ENCODE results near the gene CD300H.
"Not testable (repeated sequence)": the region's sequence is repeated elsewhere in the genome, so short reads cannot be mapped to it uniquely, and the experiment has no call there.

Gene CD300H

DNA sequence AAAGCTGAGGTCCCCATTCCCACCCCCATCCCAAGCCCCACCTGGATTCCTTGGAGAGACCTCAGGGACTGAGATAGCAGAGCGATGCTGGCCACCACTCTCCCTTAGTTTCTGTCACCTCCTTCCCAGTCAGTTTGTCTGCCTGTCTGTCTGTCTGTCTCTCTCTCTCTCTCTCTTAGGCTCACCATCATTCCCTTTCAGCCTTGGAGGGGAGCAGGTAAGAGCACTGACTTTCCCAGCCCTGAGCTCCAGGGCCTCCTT, 41.9 kb downstream of the CD300H start:
- no peak for DNase-seq

DNA sequence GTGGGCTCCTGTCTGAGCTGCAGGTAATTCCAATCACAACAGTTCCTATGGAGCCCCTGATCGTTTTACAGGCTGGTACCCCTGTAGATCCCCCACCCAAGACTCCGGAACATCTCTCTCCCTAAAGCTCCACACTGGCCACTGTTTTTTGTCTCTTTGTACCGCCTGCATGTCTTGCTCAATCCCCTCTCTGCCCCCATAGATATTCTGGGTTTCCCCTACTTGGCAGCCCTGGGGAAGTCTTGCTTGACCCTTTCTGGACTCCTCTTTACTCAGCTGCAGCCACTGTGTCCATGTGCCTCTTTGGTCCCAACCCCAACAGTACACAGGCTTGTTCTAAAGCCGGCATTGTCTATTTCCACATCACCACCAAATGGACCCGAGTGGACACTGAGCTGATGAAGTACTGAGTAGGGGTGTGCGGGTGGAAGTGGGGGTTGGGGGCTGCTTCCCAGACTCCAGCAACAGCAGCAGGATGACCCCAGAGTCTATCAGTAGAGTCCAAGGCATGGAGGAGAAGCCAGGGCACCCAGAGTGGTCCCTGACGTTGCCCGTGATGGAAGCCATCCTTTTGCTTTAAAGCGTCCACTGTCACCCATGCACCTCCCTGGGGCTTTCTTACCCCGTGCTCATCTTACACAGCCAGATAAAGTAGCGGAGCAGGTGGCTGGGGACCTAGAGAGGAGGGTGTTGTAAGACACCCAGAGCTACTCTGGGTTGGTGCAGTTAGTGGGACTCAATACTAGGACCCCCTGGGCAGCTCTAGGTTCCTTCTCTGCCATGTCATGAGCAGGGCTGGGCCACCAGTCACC, 42.5 kb downstream of the CD300H start:
- no peak for DNase-seq

DNA sequence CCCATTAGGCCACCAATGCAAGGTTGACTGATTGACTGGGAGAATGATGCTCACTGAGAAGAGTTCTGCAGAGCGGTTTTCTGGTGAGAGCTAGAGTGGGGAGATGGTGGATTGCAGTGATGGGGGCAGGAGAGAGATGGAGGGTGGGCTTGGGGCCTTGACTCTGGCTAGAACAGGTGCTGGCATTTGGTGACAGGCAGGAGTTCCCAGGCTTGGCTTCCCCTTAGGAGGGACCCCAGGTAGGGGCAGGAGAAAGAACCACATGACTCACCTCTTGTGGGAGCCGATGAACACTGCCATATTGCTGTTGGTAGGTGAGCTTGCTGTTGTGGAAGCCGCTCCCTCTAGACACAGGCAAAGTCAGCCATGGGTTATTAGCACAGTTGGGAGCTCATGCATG, 44.0 kb downstream of the CD300H start:
- no peak for DNase-seq

DNA sequence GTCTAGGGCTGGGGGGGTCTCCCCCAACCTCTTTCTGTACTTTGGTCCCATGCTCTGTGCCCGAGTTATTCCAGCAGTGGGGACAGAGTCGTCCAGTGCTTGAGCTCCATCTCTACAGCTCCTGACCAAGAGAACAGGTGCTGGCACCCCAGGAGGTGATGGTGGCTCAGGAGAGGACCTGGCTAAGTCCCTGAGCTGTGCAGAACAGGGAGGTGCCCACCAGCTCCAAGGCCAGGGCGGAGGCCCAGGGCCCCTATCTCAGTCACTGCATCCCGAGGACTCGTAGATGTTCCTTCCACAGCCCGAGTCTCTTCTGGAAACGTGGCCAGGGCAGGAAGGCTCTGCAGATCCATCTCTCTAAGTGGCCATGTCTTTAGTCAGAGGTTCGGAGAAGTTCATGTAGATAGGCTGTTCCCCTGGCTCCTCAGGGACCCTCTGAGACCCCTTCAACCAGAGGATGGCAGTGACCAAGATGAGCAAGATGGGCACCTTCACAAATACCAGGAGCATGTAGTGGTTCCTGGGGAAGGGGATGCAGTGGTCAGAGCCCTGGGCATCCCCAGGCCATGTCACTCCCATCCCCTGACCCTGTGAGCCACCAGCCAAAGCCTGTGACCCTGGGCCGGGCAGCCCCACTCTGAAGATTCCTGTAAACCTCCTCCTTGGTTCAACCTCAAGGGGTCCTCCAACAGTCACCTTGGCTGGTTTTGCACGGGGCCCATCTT, 44.8 kb downstream of the CD300H start:
- no peak for DNase-seq

DNA sequence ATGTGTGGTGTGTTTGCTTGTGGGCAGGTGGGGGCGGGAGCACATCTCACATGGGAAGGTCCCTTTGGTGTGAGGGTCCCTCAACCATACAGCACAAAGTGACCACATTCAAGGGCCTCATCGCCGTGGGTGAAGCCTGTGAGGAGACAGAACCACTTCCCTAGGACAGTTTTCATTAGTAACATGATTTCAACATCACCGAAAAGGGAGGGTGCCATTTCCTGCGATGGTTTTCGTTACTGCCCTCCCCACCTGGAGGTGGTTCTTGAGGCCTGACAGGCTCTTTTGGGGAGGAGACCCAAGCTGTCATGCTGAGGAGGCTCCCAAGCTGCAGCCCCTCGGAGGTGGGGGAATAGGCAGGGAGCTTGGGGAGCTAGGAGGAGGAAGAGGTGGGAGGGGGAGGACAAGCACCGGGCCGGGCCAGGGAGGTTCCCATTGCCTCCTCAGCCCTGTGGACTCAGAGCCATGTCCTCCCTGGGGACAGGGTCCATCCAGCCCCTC, 45.6 kb downstream of the CD300H start:
- no peak for DNase-seq

DNA sequence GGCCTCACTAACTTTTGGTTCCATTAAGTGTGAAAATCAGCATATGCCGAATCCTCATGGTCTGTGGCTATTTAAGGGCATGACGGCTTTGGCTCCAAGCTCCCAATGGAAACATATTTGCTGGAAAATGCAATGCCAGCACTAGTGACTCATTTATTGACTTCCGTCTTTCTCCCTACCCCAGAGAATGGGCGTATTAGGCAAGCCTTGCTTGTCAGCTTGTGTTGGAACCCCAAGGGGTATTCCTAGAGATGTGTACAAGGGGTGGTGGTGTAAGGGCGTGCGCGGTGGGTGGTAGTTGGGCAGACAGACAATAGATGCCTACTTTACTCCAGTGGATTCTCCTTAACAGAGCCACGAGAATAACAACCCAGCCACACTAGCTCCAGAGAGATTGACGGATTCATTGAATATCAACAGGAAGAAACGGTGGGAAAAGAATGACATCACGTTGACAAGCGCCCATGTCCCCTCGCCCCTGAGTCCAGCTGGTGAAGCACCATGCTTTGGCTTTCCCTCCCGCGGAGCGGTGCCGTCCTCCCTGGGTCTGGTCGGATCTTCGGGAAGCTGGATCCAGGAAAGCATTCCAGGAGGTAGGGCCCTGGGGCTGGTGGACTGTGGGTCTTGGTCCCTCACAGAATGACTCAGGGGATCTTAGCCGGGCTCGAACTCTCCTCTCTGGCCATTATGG, 46.4 kb downstream of the CD300H start:
- no peak for DNase-seq

DNA sequence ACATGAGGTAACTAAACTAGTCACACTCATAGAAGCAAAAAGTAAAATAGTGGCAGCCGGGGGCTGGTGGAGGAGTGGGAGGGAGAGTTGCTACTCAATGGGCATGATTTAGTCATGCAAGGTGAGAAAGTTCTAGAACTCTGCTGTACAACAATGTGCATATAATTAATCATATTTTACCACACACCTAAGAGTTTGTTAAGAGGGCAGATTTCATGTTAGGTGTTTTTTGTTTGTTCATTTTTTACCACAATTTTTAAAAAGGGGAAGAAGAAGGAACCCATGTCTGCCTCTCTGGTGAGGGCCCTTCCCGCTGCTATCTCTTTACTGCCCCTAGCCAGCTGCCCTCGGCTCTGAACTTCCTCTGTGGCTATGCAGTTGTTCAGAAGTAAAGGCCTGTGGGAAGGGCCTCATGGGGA, 47.3 kb downstream of the CD300H start:
- DNase-seq = no peak

DNA sequence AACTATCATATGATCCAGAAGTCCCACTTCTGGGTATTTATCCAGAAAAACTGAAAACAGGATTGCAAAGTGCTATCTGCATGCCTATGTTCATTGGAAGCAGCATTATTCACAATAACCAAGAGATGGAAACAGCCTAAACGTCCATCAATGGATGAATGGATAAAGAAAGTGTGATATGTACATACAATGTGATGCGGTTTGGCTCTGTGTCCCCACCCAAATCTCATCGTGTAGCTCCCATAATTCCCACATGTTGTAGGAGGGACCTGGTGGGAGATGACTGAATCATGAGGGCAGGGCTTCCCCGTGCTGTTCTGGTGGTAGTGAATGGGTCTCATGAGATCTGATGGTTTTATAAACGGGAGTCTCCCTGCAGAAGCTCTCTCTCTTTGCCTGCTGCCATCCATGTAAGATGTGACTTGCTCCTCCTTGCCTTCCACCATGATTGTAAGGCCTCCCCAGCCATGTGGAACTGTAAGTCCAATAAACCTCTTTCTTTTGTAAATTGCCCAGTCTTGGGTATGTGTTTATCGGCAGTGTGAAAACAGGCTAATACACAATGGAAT, 48.8 kb downstream of the CD300H start:
- DNase-seq = not testable (repeated sequence)

DNA sequence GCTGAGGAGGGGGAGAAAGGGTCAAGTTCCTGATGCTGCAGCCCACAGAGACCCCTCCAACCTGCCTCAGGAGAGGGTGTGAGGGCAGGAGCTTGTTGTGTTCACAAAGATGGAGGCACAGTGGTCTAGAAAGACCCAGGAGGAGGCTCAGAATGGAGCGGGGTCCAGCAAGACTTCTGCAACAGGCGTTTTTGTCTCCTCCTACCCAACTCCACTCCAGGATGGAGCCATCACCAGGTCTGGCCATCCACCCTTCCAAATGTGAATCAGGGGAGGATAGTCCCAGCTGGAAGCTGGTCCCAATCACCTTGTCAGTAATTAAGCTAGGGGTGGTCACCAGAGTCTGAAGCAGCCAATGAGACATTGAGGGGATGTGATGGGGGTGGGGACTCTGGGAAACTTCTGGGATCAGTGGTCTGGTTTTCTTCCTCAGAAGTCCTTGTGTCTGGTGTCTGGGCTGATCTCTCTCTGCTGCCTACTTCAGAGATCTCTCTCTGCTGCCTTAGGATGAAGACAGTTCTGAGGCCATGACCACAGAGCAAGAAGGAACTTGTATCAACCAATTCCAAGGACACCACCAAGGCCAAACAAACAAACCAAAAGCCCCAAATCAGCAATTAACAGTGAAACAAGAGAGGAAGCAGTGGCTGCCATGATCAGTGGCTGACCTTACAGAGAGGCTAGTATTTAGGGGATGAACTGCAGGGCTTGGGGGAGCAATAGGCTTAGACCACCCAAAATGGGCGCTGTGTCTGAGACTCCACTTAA, 50.6 kb downstream of the CD300H start:
- DNase-seq = no peak

DNA sequence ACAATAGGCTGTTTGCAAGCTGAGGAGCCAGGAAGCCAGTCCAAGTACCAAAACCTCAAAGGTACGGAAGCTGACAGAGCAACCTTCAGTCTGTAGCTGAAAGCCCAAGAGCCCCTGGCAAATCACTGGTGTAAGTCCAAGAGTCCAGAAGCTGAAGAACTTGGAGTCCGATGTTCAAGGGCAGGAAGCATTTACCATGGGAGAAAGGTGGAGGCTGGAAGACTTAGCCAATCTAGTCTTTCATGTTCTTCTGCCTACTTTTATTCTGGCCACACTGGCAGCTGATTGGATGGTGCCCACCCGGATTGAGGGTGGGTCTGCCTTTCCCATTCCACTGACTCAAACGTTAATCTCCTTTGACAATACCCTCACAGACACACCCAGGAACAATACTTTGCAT, 51.4 kb downstream of the CD300H start:
- DNase-seq = no peak

DNA sequence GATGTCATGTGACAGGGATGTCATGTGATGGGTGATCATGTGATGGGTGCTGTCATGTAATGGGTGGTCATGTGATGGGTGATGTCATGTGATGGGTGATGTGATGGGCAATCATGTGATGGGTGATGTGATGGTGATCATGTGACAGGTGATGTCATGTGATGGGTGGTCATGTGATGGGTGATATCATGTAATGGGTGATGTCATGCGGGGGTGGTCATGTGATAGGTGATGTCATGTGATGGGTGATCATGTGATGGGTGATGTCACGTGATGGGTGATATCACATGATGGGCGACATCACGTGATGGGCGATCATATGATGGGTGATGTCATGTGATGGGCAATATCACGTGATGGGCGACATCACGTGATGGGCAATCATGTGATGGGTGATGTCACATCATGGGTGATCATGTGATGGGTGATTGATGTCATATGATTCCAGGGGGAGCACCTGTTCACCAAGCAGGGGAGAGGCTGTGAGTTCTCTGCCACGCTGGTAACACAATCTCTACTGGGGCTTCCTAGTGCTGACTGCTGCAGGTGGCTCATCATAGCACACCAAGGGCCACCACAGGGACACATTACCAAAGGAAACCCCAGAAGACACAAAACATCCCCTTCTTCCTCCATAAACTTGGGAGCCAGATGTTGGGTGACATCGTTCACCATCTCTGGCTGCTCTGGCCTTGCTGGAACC, 52.5 kb downstream of the CD300H start:
- DNase-seq = no peak

DNA sequence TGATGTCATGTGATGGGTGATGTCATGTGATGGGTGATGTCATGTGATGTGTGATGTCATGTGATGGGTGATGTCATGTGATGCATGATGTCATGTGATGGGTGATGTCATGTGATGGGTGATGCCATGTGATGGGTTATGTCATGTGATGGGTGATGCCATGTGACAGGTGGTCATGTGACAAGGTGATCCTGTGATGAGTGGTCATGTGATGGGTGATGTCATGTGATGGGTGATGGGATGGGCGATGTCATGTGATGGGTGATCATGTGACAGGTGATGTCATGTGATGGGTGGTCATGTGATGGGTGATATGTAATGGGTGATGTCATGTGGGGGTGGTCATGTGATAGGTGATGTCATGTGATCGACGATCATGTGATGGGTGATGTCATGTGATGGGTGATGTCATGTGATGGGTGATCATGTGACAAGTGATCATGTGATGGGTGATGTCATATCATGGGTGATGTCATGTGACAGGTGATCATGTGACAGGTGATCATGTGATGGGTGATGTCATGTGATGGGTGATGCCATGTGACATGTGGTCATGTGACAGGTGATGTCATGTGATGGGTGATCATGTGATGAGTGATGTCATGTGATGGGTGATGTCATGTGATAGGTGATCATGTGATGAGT, 53.2 kb downstream of the CD300H start:
- DNase-seq = no peak

DNA sequence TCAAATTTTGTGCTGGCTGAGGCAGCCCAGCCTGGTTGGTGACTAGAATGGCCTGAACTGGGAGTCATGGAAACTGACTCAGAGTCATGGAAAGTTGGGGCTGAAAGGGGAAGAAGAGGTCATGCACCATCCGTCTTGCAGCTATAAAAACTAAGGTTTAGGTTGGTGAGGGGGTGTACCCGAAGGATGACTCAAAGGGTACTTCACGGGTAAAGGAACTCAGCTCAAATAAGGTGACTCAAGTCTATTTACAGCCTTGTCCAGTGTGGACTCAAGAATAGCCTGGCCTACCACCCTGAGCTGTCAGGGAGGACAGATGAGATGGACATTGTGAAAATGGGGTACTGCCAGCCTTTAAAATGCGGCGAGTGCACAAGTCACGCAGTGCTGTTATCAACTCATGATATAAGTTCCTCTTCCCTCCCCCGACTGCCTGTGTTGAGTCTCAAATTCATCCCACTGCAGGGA, 54.7 kb downstream of the CD300H start:
- no peak for DNase-seq

DNA sequence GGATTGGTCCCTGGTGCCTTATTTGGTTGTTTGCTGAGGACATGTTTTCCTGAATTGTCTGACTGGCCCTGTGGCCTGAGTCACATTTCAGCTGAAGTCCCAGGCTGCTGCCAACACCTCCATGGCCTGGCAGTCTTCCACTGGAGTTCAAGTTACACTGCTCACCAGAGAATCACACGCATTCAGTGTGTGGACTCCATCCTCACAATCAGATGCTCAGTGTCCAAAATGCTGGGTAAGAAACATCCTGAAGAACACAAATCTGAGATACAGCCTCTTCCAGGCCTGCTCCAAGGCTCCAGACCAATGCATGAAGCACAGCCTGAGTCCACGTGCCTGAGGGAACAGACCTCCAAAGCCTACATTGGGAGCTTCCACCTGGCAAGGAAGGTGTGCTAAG, 55.3 kb downstream of the CD300H start:
- no peak for DNase-seq

Data from NCI-H1417 treated with DMSO at 0.1 percent for 48 hours (cell line).